Muscle of arm (tissue), 12 donors: ENCODE measurements around the gene SMCO2. TPM values are rescaled to one million over a fixed set of nuclear protein-coding genes. Genes with fewer than 3 reads are reported as not detected.

Experiments
- DNase-seq: peaks from one replicate; pipeline ENCODE4 v3.0.0-alpha.2; 2013
- polyA plus RNA-seq, 12 donors: library from polyadenylated mRNA; unstranded; fragments of 120-200 nt; gene quantifications; one replicate each; pipeline ENCODE4 v1.2.1, GENCODE V29; 2013; ENCODE audit not compliant: insufficient read length in 12 of 12

The SMCO2 gene
- polyA plus RNA-seq, 12 donors, result 0.84 TPM; not detected in 11

GRCh38 chr12:27551172-27551840 lies 104.8 kb downstream of the SMCO2 start:
- no peak for DNase-seq

Other genes starting within 250 kb of the SMCO2 start
- 10 to 100 TPM in 11 of 12 donors, not detected in 1; 12.0 to 41.1 (median 28.1) TPM for gene STK38L, start 202.4 kb upstream of the SMCO2 start, polyA plus RNA-seq
- gene BMAL2, start 113.9 kb upstream of the SMCO2 start, polyA plus RNA-seq, result 1 to 10 TPM in 10 of 12 donors, not detected in 2; 1.4 to 4.7 (median 1.9) TPM
- 10 to 100 TPM in 11 of 12 donors, not detected in 1; 22.2 to 85.1 (median 38.0) TPM for gene PPFIBP1, start 77.5 kb downstream of the SMCO2 start, polyA plus RNA-seq
- gene REP15, start 249.7 kb downstream of the SMCO2 start, polyA plus RNA-seq, result 1 to 10 TPM in 10 of 12 donors, not detected in 2; 1.1 to 2.3 (median 1.7) TPM